Measurements from ENCODE around the gene DMAC2L.

Gene DMAC2L

DNA sequence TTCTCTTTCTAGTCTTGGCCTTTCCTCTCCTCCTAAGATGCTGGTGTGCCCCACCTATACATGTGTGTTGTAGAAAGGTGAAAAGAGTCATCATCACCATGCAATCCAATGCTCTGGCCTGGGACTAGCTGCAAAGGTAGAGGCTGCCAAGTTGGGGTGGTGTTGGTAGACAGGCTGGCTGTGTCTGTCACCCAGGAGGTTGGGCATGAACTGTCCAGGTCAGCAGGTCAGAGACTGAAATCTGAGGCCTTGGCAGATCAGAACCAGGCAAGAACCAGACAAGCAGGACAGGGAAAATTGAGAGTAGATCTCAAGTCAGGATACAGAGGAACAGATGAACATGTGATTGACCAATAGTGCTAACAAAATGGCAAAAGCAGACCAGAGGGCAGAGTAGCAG, 26.3 kb upstream of the DMAC2L start:
- ChIA-PET POLR2A (no interaction called here), CTCF (no interaction called here)
- TF ChIP-seq, protein P1, sequence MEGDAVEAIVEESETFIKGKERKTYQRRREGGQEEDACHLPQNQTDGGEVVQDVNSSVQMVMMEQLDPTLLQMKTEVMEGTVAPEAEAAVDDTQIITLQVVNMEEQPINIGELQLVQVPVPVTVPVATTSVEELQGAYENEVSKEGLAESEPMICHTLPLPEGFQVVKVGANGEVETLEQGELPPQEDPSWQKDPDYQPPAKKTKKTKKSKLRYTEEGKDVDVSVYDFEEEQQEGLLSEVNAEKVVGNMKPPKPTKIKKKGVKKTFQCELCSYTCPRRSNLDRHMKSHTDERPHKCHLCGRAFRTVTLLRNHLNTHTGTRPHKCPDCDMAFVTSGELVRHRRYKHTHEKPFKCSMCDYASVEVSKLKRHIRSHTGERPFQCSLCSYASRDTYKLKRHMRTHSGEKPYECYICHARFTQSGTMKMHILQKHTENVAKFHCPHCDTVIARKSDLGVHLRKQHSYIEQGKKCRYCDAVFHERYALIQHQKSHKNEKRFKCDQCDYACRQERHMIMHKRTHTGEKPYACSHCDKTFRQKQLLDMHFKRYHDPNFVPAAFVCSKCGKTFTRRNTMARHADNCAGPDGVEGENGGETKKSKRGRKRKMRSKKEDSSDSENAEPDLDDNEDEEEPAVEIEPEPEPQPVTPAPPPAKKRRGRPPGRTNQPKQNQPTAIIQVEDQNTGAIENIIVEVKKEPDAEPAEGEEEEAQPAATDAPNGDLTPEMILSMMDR (IDR thresholded peaks at IDR 0.05; ENCODE audit: insufficient read depth, low read length, missing control alignments): no peak
- no peak for DNase-seq (ENCODE audit: low read depth, low spot score)
- H3K4me3 ChIP-seq (ENCODE audit: low read depth, low read length): no peak overlapping the region

- H3K4me3 ChIP-seq (ENCODE audit: low read depth, low read length): no peak overlapping the region
- TF ChIP-seq, protein P1 (IDR thresholded peaks at IDR 0.05; ENCODE audit: insufficient read depth, low read length, missing control alignments): no peak
- ChIA-PET CTCF (interaction anchor here (1.0 to 1.1 kb wide), 2 partner anchors 24 to 253 kb away, joined by 3 read pairs; partner anchors contain the start of genes DMAC2L and L2HGDH), POLR2A (no interaction called here)
- no peak for DNase-seq (ENCODE audit: low read depth, low spot score)
Measured at GRCh38 chr14:50288146-50288545, 24.0 kb upstream of the DMAC2L start.

GRCh38 chr14:50290306-50290705, 21.8 kb upstream of the DMAC2L start:
- POLR2A ChIA-PET: no interaction called here
- TF ChIP-seq, protein P1 (IDR thresholded peaks at IDR 0.05; ENCODE audit: insufficient read depth, low read length, missing control alignments): no peak
- no peak for DNase-seq (ENCODE audit: low read depth, low spot score)
- no peak overlapping the region for H3K4me3 ChIP-seq (ENCODE audit: low read depth, low read length)
- CTCF ChIA-PET: interaction anchor here (0.6 kb wide), 1 partner anchor 517 kb away, joined by 3 read pairs; no protein-coding TSS in a partner anchor

- POLR2A ChIA-PET: no interaction called here
- TF ChIP-seq, protein P1 (IDR thresholded peaks at IDR 0.05; ENCODE audit: insufficient read depth, low read length, missing control alignments): no peak
- DNase-seq (ENCODE audit: low read depth, low spot score): no peak
- CTCF ChIA-PET: no interaction called here
- H3K4me3 ChIP-seq (ENCODE audit: low read depth, low read length): no peak overlapping the region
Measured at GRCh38 chr14:50299585-50299984, 12.5 kb upstream of the DMAC2L start.

DNA sequence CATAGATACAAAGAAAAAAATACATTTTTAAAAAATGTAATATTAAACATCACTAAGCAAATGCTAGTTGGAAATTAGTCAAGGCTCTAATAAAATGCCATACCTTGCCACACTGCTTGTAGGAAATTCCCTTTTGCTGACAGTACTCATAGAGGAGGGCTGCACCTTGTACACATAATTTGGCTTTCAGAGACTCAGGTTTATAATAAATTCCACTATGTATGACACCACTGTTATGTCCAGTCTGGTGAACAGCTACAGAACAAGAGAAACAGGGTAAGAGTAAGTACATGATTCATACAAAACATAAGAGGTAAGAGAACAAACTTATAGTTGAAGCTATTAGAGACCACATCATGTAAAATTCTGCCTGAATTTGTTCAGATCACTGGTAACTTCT, 10.2 kb upstream of the DMAC2L start:
- CTCF ChIA-PET: no interaction called here
- no peak overlapping the region for H3K4me3 ChIP-seq (ENCODE audit: low read depth, low read length)
- TF ChIP-seq, protein P1 (IDR thresholded peaks at IDR 0.05; ENCODE audit: insufficient read depth, low read length, missing control alignments): no peak
- POLR2A ChIA-PET: no interaction called here
- DNase-seq (ENCODE audit: low read depth, low spot score): no peak

GRCh38 chr14:50303744-50304471, 8.2 kb upstream of the DMAC2L start:
- no peak for DNase-seq (ENCODE audit: low read depth, low spot score)
- POLR2A ChIA-PET: no interaction called here
- CTCF ChIA-PET: interaction anchor here (0.8 kb wide), 1 partner anchor 8 kb away, joined by 3 read pairs; the partner anchor contains the start of gene L2HGDH
- no peak overlapping the region for H3K4me3 ChIP-seq (ENCODE audit: low read depth, low read length)
- TF ChIP-seq, protein P1 (IDR thresholded peaks at IDR 0.05; ENCODE audit: insufficient read depth, low read length, missing control alignments): no peak
